ENCODE data around the gene RAPGEF1.

RAPGEF1 gene

DNA sequence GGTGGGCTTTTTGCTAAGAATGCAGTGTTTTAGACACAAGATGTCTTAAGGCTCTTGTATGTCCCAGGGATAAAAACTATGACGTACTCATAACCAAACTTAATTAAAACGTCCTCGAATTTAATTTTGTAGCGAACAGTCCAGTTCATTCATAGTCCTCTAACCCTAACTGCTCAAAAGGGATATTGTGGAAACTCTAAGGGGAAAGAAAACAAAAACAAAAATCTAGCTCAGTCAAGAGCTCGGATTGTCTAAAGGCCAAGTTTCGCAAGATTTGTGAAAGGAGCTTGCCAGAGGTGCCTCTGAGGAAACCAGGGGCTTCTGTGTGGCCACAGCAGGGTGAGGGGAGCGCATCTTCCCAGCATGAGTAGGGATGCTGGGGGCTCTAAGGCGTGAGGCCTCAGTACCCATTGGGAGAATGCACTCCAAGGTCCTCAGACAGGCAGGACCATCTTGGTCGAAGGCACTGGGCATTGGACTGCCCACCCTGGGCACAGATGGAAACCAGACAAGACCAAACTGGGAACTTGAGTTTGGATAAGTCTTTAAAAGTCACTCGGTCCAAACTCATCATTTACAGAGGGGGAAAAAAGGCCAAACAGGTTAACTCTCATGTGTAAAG lies 122.8 kb downstream of the RAPGEF1 start:
- no peak for DNase-seq (ENCODE audit: insufficient read length, low spot score)
- FAIRE-seq: no peak

DNA sequence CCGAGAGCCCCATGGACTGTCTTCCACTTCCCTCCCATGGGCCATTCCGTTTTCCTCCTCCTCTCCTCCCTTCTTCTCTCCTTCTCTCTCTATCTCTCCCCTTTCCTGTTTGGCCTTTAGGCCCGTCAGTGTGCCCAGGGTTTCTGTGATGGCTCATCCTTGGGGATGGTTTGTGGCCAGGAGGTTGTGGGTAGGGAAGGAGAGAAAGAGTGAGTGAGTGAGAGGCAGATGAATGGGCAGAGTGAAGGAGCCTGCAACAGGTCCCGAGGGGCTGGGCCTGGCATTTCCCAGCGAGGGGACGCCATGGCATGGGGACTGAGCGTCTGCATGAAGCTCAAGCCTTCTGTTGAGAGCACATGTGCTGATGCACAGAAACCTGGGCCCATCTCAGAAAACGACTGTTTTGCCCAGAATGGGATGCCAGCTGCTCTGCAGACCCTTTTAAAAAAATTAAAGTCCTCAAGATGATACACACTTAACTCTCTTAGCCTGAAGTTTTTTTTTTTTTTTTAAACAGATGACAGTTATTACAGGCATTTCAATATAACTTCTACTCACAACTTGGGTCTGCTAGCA lies 125.4 kb downstream of the RAPGEF1 start:
- no peak for FAIRE-seq

DNA sequence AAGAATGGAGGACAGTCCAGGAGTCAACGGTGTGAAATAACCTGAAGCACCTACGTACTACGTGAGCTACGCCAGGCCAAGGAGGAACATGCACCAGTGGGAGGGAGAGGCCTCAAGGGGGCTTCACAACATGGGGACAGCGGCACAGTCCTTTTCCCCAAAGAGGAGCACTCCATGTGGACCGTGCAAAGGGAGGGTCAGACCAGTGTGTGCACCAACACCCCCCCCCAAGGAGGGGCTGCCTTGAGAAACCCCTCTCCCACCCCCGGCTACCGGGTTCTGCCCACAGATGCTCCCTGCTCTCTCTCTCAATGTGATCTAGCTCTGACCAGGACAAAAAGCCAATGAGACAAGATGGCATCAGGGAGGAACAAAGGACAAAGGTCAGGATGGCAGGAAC lies 126.0 kb downstream of the RAPGEF1 start:
- no peak for FAIRE-seq
- no peak for DNase-seq (ENCODE audit: insufficient read length, low spot score)

More for the DNA sequence above, 125.4 kb downstream of the RAPGEF1 start:
- no peak for DNase-seq (ENCODE audit: insufficient read length, low spot score)

DNA sequence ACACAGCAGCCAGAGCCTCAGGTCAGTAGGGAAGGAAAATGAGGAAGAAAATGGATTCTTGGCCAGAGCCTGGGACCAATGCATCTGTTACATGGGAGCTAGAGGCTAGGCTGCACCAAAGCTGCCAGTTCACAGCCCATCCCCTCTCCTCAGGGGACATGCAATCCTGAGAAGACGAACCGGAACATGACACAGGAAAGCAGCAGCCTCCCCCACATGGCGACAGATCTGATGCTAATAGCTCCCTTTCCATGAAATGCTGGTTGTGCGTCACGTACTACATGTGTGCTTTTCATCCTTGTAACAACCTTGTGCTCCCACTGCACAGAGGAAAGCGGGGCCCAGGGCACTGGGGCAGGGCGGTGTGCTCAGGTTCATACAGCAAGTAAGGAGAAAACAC lies 127.0 kb downstream of the RAPGEF1 start:
- FAIRE-seq (no peak), DNase-seq (ENCODE audit: insufficient read length, low spot score) (no peak)

DNA sequence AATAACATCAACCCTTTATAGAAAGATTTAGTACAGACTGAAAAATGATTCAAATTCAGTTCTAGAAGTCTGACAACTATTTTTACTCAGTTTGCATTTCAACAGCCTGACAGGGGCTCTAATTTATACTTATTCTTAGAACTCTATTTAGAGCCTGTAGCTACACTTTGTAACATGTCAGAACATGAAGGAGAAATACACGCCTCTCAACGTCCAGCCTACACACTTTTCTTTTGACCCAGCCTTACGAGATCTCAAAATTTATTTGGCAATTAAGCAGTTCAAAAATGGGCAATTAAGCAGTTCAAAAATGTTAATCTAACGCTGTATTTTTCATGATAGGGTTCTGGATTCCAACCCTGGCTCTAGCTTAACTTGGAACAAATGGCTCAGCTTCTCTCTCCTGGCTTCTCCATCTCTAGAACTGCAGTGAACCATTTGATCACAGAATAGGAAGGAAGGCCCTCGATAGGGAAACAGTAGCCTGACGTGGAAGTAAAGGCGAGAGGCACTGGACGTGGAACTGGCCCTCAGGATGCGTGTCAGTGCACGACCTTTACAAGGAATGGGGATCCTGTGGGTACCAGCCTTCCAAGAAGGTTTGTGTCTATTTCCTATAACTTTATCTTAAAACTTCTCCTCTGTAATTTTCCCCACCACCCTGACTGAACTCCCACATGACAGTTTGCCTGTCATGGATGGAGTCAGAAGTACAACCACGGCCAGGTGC lies 128.1 kb downstream of the RAPGEF1 start:
- DNase-seq (ENCODE audit: insufficient read length, low spot score) (no peak), FAIRE-seq (no peak)

DNA sequence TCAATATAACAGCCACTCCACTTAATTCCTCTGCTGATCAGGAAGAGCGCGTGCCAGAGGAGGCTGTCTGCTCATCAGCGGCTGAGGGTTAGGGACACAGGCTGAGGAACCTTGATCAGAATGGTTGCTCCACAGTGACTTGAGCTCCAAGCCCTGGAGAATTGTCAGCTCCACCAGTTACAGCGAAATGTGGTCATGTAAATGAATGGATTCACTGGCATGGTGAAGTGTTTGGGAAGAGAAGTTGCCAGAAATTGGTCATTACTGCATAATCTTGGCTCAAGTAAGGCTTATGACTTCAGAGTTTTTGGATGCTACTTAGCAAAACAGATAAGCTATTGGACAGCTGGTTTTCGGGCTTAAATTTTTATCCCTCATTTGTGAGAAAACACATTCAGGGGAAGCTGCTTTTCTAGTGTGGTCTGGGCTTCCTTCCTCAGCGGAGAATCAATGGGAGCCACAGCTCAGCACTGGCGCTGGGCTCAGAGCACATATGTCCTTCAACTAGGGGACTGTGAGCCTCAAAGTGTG lies 129.6 kb downstream of the RAPGEF1 start:
- DNase-seq (ENCODE audit: insufficient read length, low spot score) (no peak), FAIRE-seq (no peak)

DNA sequence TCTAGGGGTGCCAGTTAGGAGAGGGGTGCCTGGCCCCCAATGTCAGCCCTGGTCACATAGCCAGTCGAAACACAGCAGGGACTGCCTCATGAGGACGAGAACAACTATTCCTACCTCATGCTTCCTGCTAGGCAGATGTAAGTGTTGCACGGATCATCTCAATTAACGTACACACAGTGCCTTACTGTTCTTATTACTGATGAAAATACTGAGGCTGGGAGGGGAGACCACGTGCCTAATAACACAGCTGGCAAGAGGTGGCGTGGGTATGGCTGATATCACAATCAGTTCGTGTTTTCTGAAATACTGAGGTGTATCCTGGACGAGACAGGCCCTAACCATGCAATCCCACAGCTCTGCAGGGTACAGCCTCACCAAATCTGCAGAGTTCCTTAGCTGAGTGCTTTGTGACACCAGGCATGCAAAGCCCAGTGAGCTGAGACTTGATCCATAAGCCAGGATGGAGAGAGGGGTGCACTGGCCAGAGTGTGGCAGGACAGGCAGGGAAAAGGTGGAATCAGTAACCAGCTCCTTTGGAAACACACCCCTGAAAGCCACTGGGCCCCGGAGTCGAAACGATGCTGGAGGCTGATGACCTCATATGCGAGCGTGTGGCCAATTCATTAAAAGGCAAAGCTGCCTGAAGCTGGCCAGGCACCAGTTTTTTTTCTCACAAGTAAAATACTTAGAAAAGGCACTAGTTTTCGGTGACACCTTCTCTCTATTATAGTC lies 130.6 kb downstream of the RAPGEF1 start:
- DNase-seq (ENCODE audit: insufficient read length, low spot score): no peak
- no peak for FAIRE-seq

DNA sequence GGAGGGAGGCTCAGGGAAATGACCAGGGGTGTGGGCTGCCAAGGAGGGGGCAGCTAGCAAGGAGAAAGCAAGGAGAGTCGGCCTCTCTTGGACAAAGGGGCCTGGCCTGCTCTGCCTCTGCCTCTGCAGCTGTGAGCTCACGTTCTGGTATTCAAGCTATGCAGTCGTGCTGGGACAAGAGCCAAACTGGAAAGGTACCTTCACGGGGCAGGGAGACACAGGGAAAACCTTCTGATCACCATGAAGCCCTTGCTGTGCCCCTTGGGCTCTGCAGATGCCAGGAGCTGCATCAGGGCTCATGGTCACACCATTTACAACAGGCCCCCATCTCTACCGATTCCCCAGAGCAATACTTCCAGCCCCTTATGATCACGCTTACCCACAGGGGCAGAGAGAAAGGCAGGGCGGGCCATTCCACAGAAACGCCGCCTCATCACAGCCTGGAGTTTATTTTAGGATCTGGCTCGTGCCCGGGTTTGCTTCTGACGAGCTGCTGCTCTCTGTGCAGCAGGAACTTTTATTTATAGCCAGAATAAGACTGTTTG lies 131.3 kb downstream of the RAPGEF1 start:
- no peak for DNase-seq (ENCODE audit: insufficient read length, low spot score)
- FAIRE-seq: no peak

DNA sequence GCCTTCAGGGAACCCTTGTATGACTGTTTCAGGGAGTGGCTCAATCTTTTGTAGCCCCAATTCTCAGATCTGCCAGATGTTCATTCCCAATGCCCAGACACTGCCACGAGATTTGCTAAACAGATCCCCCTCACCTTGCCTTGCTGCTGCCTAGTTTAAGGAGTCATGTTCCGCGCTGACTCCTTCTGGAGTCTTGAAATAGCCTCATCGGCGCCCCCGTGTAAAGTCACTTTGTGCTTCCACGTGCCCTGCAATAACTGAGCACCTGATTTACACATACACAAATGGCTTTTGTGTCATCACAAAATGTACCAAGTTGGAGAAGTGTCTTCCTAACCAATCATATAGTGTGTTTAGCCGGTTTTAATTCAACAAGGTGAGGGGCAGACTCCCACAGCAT lies 132.3 kb downstream of the RAPGEF1 start:
- DNase-seq (ENCODE audit: insufficient read length, low spot score): no peak
- FAIRE-seq: no peak

DNA sequence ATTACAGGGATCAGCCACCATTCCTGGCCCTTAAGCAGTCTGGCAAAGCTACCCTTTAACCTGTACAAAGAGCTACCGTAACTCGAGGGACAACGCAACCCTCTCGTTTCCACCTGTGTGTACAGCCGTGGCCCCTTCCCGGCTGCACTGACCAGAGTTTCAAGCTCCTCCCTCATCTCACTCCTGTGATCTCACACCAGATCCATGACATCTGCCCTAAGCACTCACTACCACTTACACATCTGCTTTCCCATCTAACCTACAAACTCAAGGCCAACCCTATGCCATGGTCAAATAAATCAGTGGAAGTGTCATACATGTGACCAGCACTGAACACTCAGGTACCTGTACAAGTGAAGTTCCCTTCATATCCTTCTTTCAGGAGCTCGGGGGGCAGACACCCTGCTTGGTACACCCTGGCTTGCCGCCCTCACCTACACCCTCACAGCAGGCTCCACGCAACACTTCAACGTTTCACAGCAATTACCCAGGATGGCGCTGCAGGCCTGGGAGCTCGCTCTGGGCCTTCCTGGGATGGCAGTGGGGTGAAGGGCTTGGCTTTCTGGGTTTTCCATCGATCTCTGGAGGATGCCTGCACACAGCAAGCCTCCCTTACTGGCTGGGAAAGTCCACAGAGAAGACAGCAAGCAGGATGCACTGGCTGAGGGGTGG lies 132.8 kb downstream of the RAPGEF1 start:
- no peak for DNase-seq (ENCODE audit: insufficient read length, low spot score)
- FAIRE-seq: no peak

DNA sequence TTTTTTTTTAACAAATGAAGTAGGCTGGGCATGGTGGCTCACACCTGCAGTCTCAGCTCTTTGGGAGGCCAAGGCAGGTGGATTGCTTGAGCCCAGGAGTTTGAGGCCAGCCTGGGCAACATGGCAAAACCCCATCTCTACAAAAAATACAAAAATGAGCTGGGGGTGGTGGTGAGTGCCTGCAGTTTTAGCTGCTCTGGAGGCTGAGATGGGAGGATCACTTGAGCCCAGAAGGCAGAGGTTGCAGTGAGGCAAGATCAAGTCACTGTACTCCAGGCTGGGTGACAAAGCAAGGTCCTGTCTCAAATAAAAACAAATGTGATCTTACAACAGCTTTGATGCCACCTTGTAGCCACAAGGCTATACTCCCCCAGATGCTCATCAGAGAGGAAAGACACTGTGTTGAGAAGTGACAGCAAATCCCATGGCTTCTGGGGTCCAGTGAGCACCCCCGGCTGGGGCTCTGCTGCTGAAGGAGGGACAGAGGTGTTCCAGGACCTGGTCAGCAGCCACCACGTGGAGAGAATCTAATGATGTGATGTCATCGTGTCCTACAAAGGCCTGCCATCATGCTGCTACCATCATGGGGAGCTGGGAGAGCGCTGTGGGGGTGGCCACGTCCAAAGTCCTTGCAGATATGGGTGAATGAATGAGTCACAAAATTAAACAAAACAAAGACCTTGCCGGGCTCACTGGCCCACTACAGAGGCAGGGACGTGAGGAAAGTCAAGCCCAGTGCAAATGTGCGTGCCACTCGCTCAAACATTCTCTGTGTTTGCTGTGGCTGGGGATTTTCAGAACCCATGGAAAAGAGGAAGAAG lies 133.9 kb downstream of the RAPGEF1 start:
- DNase-seq (ENCODE audit: insufficient read length, low spot score) (no peak), FAIRE-seq (no peak)

DNA sequence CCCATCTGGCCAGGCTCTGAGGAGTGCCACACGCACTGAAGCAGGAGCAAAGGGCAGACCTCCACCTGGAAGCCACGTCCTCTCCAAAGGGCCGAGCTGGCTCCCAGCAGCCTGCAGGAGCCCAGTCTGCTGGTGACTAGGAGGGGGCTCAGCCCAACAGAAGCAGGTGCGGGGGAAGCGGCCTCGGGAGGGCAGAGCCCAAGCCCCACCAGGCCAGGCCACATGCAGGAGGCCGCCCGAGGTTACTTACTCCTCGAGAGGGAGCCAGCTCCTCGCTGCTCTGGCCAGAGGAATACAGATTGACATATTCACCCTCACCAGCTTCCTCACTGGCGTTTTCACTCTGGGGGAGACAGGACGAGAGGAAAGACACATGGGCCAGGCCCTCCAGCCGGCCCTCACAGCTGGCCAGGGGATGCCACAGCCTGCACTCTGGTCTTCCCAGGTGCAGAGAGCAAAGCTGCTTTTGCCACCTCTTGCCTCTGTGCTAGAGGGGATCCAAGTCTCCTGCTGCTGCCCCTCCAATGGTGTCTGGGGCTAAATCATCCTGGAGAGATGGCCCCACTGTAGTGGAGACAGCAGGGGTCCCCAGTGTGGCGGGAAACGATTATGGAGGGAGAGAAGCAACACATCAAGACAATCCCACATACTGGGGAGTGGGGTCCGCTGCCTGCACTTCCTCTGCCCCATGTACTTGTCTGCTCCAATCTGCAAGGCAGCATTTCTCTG lies 136.0 kb downstream of the RAPGEF1 start:
- FAIRE-seq: no peak
- DNase-seq (ENCODE audit: insufficient read length, low spot score): no peak

DNA sequence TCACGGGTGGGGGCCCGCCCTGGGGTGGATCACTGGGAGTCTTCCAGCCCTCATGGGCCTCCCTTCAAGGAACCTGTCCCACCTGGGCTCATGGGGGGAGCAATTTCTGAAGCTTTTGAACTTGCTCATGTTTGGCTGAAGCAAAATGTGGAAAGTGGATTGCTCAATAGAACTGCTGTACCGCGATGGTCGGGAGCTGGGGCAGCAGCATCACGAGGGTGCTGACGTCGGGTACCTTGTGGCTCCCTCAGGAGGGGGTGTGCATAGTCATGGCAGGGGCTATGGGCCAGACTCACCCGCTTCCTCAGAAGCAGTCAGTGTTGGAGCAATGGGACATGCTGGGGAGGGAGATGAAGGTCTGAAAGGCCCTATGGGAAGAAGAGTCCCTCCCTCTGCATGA lies 136.7 kb downstream of the RAPGEF1 start:
- no peak for DNase-seq (ENCODE audit: insufficient read length, low spot score)
- no peak for FAIRE-seq

DNA sequence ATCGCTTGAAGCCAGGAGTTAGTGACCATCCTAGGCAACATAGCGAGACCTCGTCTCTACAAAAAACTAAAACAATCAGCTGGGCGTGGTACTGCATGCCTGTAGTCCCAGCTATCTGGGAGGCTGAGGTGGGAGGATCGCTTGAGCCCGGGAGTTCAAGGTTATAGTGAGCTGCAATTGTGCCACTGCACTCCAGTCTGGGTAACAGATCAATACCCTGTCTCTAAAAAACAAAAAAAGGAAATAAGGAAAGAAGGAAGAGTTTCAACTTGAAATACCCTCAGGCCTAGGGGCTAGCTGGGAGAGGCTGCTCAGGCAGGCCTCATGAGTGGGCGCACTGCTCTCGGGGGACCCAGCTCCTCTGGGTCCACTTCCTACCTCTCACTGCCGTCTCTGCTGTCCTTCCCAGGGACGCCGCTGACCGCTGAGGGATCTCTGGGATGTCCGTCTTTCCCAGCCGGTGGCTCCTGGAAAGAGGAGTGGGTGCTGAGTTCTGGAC lies 138.1 kb downstream of the RAPGEF1 start:
- DNase-seq (ENCODE audit: insufficient read length, low spot score) (no peak), FAIRE-seq (no peak)

DNA sequence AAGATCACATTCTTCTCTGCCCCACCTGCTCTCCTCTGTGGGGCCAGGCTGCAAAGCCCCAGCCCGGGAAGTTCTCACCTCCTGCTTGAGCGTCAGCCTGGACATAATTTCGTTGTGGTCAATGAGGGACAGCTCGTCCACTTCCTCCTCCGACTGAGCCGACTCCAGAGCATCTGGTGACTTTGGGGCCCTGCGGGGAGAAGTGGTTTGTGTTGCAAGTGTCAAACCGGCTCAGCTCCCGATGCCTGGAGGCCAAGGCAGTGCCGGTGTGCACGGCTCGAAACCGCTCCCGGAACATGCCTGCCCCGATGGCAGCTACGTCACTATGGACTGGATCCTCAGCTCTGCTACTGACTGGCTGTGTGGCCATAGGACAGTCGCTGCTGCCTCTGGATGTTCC lies 141.8 kb downstream of the RAPGEF1 start:
- no peak for DNase-seq (ENCODE audit: insufficient read length, low spot score)
- no peak for FAIRE-seq

DNA sequence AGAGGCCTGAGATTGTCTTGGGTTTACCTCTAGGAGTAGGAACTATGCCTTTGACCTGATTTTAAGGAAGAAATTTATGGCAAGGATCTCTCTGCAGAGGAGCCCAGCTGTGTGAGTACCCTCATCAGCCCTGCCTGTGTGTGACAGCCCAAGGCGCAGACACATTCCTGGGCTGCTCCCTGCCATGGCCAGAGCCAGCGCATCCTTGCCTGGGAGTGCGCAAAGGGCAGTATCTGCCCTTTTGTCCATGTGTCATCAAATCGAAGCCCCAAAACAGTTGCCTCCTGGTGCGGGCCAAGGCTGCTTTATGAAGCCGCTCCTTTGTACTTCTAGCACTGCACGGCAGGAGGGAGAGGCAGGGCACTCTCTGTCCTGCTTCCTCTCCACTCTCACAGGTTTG lies 142.6 kb downstream of the RAPGEF1 start:
- DNase-seq (ENCODE audit: insufficient read length, low spot score): no peak
- no peak for FAIRE-seq

DNA sequence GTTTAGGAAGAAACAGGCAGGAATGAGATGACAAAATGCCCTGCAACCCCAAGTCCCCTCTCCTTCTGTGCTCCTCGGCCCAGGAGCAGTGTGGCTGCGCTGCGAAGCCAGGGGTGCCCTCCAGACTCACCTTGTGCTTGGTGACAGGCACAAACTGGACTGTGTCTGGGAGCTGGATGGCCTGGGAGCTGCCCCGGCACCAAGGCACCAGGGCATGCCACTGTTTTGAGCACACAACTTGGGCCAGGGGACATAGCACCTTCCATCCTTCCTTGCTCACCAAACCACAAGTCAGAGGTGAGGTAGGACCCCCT lies 143.5 kb downstream of the RAPGEF1 start:
- FAIRE-seq (no peak), DNase-seq (ENCODE audit: insufficient read length, low spot score) (no peak)

DNA sequence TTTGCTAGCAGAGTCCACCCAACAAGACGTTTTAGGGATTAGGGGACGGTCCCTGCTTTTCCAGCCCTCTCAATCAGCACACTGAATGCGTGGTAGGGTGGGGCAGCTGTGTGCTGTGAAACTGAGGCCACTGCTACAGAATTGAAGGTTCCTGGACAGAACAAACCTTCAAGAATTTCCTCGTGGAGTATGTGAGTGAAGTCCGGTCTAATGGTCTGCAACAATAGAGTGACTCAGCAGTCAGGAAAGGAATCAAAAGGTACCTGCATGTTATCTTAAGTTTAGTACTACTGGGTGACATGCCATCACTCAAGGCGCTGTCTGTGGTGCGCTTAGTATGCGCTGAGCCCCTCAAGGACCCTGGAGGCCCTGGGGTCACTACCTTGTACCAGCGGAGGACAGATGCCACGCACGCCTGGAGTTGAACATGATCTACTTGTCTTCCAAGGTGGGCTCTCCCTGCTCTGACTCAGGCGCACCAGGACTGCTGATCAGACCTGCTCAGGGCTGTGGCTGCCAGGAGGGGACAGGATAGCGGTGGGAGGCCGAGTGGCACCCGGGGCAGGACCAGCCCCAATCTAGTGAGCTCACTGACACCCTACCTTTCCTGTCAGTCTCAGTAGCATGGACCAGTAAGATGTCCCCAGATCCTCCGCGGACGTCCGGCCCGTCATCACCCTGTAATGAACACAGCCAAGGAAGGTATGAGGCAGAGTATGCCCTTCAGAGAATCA lies 144.0 kb downstream of the RAPGEF1 start:
- FAIRE-seq (no peak), DNase-seq (ENCODE audit: insufficient read length, low spot score) (no peak)

Measured in GM19239 (cell line).